HuH-7 (cell line): ENCODE results near the gene ZNF684.
"Not testable (repeated sequence)": the region's sequence is repeated elsewhere in the genome, so short reads cannot be mapped to it uniquely, and the experiment has no call there.

ENCODE experiments used
- DNase-seq: peaks from one replicate; pipeline ENCODE4 v3.0.0; 2011; ENCODE audit warnings: low spot score

Gene ZNF684

DNA sequence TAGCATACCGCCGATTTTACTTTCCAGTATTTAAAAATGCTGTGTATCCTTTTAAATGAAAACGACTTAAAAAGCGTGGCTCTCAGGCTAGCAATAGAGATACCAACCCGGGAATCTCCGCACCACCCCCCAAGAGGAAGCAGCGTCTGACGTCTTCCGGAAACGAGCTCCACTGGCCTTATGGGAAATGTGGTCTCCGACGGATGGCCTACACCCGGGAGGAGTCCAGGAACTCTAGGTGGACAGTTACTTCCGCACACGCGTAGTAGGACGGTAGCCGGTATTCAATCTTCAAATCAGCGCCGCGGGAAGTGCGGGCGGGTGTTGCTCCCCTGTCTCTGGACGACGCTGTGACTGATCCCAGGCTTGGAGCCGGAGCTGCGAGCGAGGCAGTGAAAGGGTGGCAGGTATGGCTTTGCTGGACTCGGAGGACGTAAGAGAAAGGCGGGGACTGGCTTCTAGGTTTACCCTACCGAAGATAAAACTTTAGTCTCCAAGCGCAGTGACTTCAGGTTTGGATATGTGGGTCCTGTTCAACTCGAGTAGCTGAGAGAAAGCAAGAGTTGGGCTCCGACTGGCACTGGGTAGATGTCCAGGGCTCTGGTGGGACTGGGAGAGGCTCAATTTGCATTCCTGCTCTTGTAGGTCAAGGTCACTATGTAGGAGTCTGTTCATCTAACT, at the start of gene ZNF684:
ZNF684 (plus strand) TSS at position 257 of the 681 bp plus-strand sequence. CDS start 1,530 bp downstream, outside the sequence.
- DNase-seq = peak; percentile 85

DNA sequence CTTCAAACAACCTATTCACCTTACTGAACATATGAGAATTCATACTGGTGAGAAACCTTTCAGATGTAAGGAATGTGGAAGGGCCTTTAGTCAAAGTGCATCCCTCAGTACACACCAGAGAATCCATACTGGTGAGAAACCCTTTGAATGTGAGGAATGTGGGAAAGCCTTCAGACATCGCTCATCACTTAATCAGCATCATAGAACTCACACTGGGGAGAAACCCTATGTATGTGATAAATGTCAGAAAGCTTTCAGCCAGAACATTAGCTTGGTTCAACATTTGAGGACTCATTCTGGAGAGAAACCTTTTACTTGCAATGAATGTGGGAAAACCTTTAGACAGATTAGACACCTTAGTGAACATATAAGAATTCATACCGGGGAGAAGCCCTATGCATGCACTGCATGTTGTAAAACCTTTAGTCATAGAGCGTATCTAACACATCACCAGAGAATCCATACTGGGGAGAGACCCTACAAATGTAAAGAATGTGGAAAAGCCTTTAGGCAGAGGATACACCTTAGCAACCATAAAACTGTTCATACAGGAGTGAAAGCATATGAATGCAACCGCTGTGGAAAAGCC, 36.0 kb upstream of the ZNF684 start:
- no peak for DNase-seq

GRCh38 chr1:40502651-40503050, 28.8 kb upstream of the ZNF684 start:
- not testable (repeated sequence) for DNase-seq

GRCh38 chr1:40507973-40508372, 23.5 kb upstream of the ZNF684 start:
- no peak for DNase-seq

GRCh38 chr1:40508375-40509341, 22.8 kb upstream of the ZNF684 start, which contains the start of gene EXO5:
Gene EXO5, plus strand, starts transcription at chr1:40508767. Its CDS starts 5,778 bp downstream, at chr1:40514545.
- DNase-seq = peak; percentile 73

- DNase-seq = no peak
Measured at GRCh38 chr1:40519517-40519916, 11.9 kb upstream of the ZNF684 start.

- no peak for DNase-seq
Measured at GRCh38 chr1:40530735-40531380, 579 bp upstream of the ZNF684 start.

DNA sequence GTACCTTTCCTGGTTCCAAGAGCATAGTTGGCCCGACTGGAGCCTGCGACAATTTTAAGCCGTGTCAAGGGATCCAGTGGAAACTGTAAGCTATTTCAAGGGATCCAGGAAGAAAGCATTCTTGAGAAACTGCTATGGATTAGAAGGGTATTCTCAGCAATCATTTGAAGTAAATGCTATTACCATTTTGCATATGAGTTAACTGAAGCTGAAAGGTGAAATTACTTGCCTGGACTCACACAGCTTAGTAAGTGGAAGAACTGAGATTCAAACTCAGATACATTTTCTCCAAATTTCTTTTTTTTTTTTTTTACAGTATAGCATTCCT, 589 bp downstream of the ZNF684 start:
- no peak for DNase-seq

- peak; percentile 47 for DNase-seq
Measured at GRCh38 chr1:40532844-40533424, 1.5 kb downstream of the ZNF684 start.

GRCh38 chr1:40534589-40534988, 3.2 kb downstream of the ZNF684 start:
- DNase-seq = no peak

GRCh38 chr1:40535732-40536131, 4.3 kb downstream of the ZNF684 start:
- DNase-seq = no peak

- no peak for DNase-seq
Measured at GRCh38 chr1:40539338-40539737, 7.9 kb downstream of the ZNF684 start.

DNA sequence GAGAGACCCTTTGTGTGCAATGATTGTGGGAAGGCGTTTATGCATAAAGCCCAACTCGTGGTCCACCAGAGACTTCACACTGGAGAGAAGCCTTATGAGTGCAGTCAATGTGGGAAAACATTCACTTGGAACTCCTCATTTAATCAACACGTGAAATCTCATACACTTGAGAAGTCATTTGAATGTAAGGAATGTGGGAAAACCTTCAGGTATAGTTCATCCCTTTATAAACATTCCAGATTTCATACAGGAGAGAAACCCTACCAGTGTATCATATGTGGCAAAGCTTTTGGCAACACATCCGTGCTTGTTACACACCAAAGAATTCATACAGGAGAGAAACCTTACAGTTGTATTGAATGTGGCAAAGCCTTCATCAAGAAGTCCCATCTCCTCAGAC, 15.5 kb downstream of the ZNF684 start:
- no peak for DNase-seq

DNA sequence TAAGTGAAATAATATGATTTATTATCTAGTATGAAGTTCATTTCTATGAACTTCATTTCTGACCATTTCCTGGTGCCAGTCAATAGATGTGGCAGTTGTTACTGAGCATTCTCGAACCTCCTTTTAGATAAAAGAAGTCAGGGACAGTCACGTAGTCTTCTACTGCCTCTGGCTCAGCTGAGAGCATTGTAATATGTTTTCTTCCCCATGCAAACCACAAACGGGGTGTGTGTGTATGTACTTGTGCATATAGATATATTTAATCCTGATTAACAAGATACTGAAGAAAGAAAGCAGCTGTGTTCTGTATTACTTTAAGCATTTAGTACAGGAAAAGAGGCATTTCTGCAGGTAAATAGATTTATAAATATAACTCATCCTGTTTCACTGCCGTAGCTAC, 21.6 kb downstream of the ZNF684 start:
- no peak for DNase-seq

DNA sequence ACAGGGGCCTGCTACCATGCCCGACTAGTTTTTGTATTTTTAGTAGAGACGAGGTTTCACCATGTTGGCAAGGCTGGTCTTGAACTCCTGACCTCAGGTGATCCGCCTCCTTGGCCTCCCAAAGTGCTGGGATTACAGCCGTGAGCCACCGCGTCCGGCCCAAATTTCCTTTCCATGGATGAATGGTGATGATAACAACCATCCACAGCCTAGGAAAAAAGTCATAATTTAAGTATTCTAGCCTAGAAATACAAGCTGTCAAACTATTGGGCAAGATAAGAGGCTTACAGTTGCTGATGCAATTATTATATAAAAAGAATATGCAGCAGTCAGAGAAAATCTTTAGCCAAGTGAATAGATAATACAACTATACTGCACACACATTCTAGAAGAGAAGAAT, 23.4 kb downstream of the ZNF684 start:
- DNase-seq = not testable (repeated sequence)

DNA sequence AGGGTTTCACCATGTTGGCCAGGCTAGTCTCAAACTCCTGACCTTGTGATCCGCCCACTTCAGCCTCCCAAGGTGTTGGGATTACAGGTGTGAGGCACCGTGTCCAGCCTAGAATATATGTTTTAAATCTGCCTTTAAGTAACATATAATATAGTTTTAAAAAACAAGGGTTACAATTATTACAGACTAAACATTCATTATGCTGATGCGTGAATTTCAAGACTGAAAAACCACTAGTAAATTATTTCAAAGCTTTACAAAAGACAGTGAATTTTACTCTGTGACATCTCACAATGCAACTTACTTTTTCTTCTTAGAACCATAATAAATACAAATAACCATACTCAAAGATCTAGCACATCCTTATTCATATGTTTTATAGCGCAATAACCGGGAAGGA, 24.7 kb downstream of the ZNF684 start:
- DNase-seq = no peak

DNA sequence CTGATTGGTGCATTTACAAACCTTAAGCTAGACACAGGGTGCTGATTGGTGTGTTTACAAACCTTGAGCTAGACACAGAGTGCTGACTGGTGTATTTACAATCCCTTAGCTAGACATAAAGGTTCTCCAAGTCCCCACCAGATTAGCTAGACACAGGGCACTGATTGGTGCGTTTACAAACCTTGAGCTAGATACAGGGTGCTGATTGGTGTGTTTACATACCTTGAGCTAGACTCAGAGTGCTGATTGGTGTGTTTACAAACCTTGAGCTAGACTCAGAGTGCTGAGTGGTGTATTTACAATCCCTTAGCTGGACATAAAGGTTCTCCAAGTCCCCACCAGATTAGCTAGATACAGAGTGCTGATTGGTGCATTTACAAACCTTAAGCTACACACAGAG, 26.8 kb downstream of the ZNF684 start:
- not testable (repeated sequence) for DNase-seq

- DNase-seq = no peak
Measured at GRCh38 chr1:40562185-40562584, 30.7 kb downstream of the ZNF684 start.

GRCh38 chr1:40563266-40563665, 31.8 kb downstream of the ZNF684 start:
- DNase-seq = no peak

GRCh38 chr1:40564506-40564905, 33.1 kb downstream of the ZNF684 start:
- no peak for DNase-seq

DNA sequence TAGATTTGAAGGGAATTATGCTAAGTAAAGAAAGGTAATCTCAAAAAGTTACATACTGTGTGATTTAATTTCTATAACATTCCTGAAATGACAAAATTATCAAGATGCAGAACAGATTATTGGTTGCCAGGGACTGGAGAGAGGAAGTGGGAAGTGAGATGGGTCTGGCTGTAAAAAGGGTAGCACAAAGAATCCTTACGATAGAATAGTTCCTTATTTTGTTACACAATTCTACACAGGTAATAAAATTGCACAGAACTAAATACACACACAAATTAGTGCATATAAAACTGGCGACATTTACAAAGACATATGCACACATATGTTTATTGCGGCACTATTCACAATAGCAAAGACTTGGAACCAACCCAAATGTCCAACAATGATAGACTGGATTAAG, 33.5 kb downstream of the ZNF684 start:
- DNase-seq = no peak

GRCh38 chr1:40567825-40568224, 36.4 kb downstream of the ZNF684 start:
- DNase-seq = no peak
